Measurements from ENCODE around the gene ADCY4. TPM values are rescaled to one million over a fixed set of nuclear protein-coding genes. Genes with fewer than 3 reads are reported as not detected.
"Not testable (repeated sequence)": the region's sequence is repeated elsewhere in the genome, so short reads cannot be mapped to it uniquely, and the experiment has no call there.

The ADCY4 gene
- total RNA-seq, 1 experiment from 2014 or later: 1.1 TPM

- ATAC-seq, H3K36me3 Mint-ChIP-seq, H3K27ac Mint-ChIP-seq, POLR2A ChIA-PET, H3K9me3 Mint-ChIP-seq, H3K4me3 Mint-ChIP-seq, H3K4me1 Mint-ChIP-seq: not testable (repeated sequence)
- TF ChIP-seq CTCF (IDR thresholded peaks at IDR 0.05): peak; percentile 37
- DNase-seq (ENCODE audit: low spot score): peak; percentile 68
- CTCF ChIA-PET: interaction anchor here (0.6 to 17.1 kb wide), 14 partner anchors 10 to 131 kb away, joined by 3 to 518 read pairs (median 4); partner anchors contain the start of genes CBLN3, CIDEB, KHNYN and LTB4R2
- peaks cover 82% of the 10 kb centered on the region for H3K27me3 Mint-ChIP-seq (ENCODE audit: low read depth)
Measured at GRCh38 chr14:24327914-24328313, 7.0 kb downstream of the ADCY4 start.

- no peaks in the 10 kb centered on the region for H3K9me3 Mint-ChIP-seq
- peaks cover 4% of the 10 kb centered on the region for H3K4me1 Mint-ChIP-seq
- POLR2A ChIA-PET: interaction anchor here (0.6 kb wide), 1 partner anchor 132 kb away, joined by 9 read pairs; the partner anchor contains the start of gene TM9SF1
- no peak for ATAC-seq
- H3K27ac Mint-ChIP-seq: no peak overlapping the region
- TF ChIP-seq TP53 (CRISPR knock-in tag; IDR thresholded peaks at IDR 0.05) (no peak), MXD4 (CRISPR knock-in tag; IDR thresholded peaks at IDR 0.05; ENCODE audit: borderline replicate concordance) (no peak), NFYB (CRISPR knock-in tag; conservative IDR thresholded peaks at IDR 0.05; ENCODE audit: low read depth) (no peak), MYBL2 (CRISPR knock-in tag; IDR thresholded peaks at IDR 0.05) (no peak), FOXP1 (CRISPR knock-in tag; IDR thresholded peaks at IDR 0.05; ENCODE audit: borderline replicate concordance) (no peak), KAT7 (CRISPR knock-in tag; IDR thresholded peaks at IDR 0.05; ENCODE audit: borderline replicate concordance) (no peak), AFF4 (CRISPR knock-in tag; IDR thresholded peaks at IDR 0.05; ENCODE audit: borderline replicate concordance) (no peak), MAX (CRISPR knock-in tag; IDR thresholded peaks at IDR 0.05) (no peak), TCF7 (CRISPR knock-in tag; IDR thresholded peaks at IDR 0.05; ENCODE audit: low read depth) (no peak)
- H3K4me3 Mint-ChIP-seq: no peak overlapping the region
- CTCF ChIA-PET: interaction anchor here (0.8 to 17.1 kb wide), 9 partner anchors 9 to 131 kb away, joined by 3 to 518 read pairs (median 6); partner anchors contain the start of genes CBLN3, KHNYN, LTB4R2 and RIPK3
- H3K36me3 Mint-ChIP-seq: no peaks in the 10 kb centered on the region
- DNase-seq (ENCODE audit: low spot score): no peak
- peaks cover 81% of the 10 kb centered on the region for H3K27me3 Mint-ChIP-seq (ENCODE audit: low read depth)
Measured at GRCh38 chr14:24327303-24327702, 7.6 kb downstream of the ADCY4 start.

- no peak overlapping the region for H3K4me3 Mint-ChIP-seq
- H3K27me3 Mint-ChIP-seq (ENCODE audit: low read depth): peaks cover 76% of the 10 kb centered on the region
- ChIA-PET CTCF (interaction anchor here (0.7 to 17.1 kb wide), 3 partner anchors 19 to 102 kb away, joined by 4 to 518 read pairs (median 5); partner anchors contain the start of genes CBLN3 and KHNYN), POLR2A (no interaction called here)
- H3K9me3 Mint-ChIP-seq: no peaks in the 10 kb centered on the region
- no peak for TF ChIP-seq ZNF425 (CRISPR knock-in tag; conservative IDR thresholded peaks at IDR 0.05)
- TF ChIP-seq ZBTB43 (CRISPR knock-in tag; IDR thresholded peaks at IDR 0.05): no peak
- TF ChIP-seq PRRX2 (CRISPR knock-in tag; IDR thresholded peaks at IDR 0.05): no peak
- no peak for TF ChIP-seq TEAD1 (CRISPR knock-in tag; IDR thresholded peaks at IDR 0.05)
- TF ChIP-seq PREB (CRISPR knock-in tag; IDR thresholded peaks at IDR 0.05; ENCODE audit: borderline replicate concordance): no peak
- no peak for TF ChIP-seq NR3C1 (CRISPR knock-in tag; conservative IDR thresholded peaks at IDR 0.05; ENCODE audit: low read depth)
- no peak for TF ChIP-seq EMX1 (CRISPR knock-in tag; IDR thresholded peaks at IDR 0.05)
- TF ChIP-seq SMAD3 (CRISPR knock-in tag; IDR thresholded peaks at IDR 0.05; ENCODE audit: borderline replicate concordance): no peak
- no peak for TF ChIP-seq ZMAT4 (CRISPR knock-in tag; IDR thresholded peaks at IDR 0.05)
- H3K4me1 Mint-ChIP-seq: no peaks in the 10 kb centered on the region; the same call in 1 of the 2 replicates
- ATAC-seq (no peak), DNase-seq (ENCODE audit: low spot score) (no peak)
- no peak overlapping the region for H3K27ac Mint-ChIP-seq
- H3K36me3 Mint-ChIP-seq: no peaks in the 10 kb centered on the region
Measured at GRCh38 chr14:24325963-24326362, 8.9 kb downstream of the ADCY4 start.

Measured in WTC11 (cell line).